Esophagus muscularis mucosa (tissue), 3 donors: ENCODE results near the gene RUNX2.

ENCODE experiments used
- POLR2A ChIP-seq: fragments of 450-650 bp; IDR thresholded peaks from one replicate; pipeline ENCODE4 v1.6.1; 2017; ENCODE audit warnings: antibody characterized with exemption, moderate library complexity, mild to moderate bottlenecking, low read depth
- TF ChIP-seq, protein P1 (sequence below), 3 experiments: fragments of 200-600 bp in 2 of 3; fragments of 450-650 bp in 1 of 3; sonication (generic) in 2 of 3; IDR thresholded peaks; one replicate each; pipeline ENCODE4 v1.5.1; 2017 to 2019; ENCODE audit warnings: antibody characterized with exemption in 3 of 3, mild to moderate bottlenecking in 2 of 3, moderate library complexity in 1 of 3

DNA sequence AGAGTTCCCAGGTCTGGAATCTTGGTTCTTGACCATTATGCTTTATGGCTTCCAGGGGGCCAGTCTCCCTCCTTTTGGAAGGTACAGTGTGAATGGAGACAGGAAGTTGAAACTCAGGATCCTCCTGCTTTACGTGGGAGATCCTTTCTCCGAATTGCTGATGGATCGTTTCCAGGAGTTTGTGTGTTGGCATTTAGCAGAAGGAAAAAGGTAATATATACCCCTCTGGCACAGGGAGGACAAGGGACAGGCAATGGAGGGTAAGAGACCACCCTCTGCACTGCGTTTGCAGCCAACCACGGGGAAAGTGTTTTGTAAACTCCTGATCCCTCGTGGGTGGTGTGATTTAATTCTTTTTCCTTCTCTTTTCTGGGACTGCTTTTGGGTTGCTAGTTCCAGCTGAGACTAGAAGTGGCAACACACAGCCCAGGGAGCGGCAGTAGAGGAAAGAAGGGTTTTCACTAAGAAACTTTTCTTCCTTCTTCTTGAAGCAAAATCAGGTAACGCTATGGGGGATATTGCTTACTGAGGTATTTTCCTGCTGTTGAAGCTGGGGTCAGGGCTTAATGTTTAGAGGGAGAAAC lies 307.2 kb downstream of the RUNX2 start:
- TF ChIP-seq POLR2A = no peak
- TF ChIP-seq, protein P1, sequence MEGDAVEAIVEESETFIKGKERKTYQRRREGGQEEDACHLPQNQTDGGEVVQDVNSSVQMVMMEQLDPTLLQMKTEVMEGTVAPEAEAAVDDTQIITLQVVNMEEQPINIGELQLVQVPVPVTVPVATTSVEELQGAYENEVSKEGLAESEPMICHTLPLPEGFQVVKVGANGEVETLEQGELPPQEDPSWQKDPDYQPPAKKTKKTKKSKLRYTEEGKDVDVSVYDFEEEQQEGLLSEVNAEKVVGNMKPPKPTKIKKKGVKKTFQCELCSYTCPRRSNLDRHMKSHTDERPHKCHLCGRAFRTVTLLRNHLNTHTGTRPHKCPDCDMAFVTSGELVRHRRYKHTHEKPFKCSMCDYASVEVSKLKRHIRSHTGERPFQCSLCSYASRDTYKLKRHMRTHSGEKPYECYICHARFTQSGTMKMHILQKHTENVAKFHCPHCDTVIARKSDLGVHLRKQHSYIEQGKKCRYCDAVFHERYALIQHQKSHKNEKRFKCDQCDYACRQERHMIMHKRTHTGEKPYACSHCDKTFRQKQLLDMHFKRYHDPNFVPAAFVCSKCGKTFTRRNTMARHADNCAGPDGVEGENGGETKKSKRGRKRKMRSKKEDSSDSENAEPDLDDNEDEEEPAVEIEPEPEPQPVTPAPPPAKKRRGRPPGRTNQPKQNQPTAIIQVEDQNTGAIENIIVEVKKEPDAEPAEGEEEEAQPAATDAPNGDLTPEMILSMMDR (IDR thresholded peaks at IDR 0.05) = no peak
